Airway epithelial cell (primary cell): Measurements from ENCODE around the gene RBM4B. TPM values are rescaled to one million over a fixed set of nuclear protein-coding genes. Genes with fewer than 3 reads are reported as not detected.

Experiments
- total RNA-seq: library from RNA; depleted of rRNA; stranded (reverse); fragments of >200 nt; gene quantifications from 2 replicates; pipeline ENCODE4 v1.2.3, GENCODE V29; 2015

RBM4B gene, protein sequence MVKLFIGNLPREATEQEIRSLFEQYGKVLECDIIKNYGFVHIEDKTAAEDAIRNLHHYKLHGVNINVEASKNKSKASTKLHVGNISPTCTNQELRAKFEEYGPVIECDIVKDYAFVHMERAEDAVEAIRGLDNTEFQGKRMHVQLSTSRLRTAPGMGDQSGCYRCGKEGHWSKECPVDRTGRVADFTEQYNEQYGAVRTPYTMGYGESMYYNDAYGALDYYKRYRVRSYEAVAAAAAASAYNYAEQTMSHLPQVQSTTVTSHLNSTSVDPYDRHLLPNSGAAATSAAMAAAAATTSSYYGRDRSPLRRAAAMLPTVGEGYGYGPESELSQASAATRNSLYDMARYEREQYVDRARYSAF
- total RNA-seq, result 13.2 and 13.3 TPM in 2 replicates

DNA sequence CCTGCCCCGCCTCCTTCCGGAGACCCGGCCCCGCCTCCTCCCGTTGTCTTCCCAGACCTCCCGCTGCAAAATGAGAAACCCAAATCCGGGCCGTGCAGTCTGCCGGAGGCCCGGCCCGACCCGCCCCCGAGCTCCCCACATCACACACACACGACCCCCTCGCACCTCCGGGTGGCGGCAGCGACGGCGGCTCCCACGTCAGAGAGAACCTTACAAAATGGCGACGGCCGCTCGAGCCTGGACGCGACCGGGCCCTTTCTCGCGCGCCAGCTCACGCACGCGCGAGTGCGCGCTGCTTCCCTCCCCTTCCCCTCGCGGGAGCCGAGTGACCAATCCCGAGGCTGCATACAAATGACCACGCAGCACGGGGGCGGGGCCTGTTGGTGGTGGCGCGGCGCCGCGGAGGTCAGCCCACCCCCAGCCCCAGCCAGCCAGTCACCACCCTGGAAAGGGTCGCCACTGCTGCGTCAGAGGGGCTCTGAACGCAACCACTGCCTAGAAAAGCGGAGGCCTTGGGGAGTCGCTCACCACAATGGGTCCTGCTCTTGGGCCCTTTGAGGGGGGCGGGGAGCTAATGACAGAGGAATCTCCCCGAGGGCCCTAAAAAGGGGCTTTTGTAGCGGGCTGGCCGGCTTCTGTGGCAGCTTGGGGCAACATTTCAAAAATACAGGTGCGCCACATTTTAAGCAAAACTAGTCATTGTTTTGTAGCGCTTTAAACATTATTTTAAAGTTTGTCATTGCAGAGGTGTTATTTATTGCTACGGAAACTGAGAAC lies at the start of gene RBM4B:
Gene RBM4B, minus strand, starts transcription at position 289 of the 777 bp plus-strand sequence. CDS start 808 bp downstream, outside the sequence.

DNA sequence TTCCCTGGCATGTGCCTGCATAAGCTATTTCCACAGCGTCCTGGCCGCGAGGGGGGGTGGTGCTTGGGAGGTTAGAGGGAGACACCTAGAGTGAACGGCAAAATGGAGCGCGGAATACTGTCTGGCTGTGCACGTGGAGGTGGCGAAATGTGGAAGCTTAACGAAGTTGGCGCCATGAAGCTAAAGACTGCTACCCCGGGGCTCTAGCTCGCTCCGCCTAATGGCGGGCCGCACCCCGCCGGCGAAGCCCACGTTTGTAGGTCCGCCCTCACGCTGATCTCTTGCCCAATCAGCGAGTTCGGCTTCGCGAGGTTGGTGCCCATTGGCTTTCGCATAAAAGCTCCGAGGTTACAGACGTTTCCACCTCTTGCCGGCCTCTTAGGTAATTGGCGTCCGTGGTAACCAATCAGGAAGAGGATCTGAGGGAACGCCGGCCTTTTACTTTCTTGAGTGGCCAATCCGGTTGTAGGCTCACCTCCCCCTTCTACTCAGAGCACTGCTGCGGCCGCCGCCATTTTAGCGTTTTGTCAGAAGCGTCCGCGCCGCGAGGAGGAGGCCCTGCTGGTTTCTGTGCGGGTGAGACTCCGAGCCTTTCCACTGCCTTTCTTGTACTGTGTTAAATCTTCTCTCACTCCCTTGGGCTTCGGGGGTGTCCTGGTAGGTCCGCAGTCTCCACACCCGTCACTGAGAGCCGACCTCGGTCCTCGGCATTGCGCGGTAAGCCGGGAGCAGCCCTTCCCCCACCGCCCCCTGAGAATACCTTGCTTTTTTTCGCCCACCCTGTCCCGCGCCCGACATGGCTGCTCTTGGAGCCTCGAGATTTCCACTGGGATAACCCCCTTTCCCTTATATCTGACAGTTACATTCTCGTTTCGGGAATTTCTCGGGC lies 39.3 kb downstream of the RBM4B start, which contains the start of gene RBM4:
Gene RBM4, plus strand, starts transcription at position 527 of the 889 bp plus-strand sequence. CDS start 1,009 bp downstream, outside the sequence.

DNA sequence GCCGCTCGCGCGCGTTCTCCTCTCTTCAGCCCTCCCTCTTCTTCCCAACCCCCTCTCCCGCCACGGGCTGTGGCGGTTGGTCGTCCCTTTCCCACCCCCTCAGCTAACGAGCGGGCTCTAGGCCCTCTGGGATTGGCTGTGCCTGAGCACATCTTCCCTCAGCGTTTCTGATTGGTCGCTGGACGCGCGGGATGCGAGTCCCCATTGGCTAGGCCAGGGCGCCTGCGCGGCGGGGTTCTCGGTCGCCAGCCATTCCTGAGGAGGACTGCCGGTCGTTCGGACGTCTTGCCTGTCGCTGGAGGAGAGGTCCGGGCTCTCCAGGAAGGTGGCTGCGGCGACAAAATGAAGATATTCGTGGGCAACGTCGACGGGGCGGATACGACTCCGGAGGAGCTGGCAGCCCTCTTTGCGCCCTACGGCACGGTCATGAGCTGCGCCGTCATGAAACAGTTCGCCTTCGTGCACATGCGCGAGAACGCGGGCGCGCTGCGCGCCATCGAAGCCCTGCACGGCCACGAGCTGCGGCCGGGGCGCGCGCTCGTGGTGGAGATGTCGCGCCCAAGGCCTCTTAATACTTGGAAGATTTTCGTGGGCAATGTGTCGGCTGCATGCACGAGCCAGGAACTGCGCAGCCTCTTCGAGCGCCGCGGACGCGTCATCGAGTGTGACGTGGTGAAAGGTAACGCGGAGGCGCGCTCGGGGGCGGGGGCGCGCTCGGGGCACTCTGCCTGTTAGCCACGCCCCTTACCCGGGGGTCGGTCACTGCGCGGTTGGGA lies 61.1 kb downstream of the RBM4B start, which contains the start of gene RBM14:
Gene RBM14, plus strand, starts transcription at position 252 of the 776 bp plus-strand sequence. Its CDS starts 91 bp downstream, at position 343.

Other genes starting within 250 kb of the RBM4B start
- gene MRPL11, start 239.0 kb downstream of the RBM4B start, total RNA-seq, result 64.4 and 64.7 TPM in 2 replicates
- gene PELI3, start 211.0 kb downstream of the RBM4B start, total RNA-seq, result 8.1 and 8.3 TPM in 2 replicates
- 81.5 and 97.4 TPM in 2 replicates for gene DPP3, start 197.5 kb downstream of the RBM4B start, total RNA-seq
- gene BBS1, start 167.3 kb downstream of the RBM4B start, total RNA-seq, result 20.9 and 23.9 TPM in 2 replicates
- gene ZDHHC24, start 131.8 kb downstream of the RBM4B start, total RNA-seq, result 23.7 and 24.4 TPM in 2 replicates
- gene ACTN3, start 131.0 kb downstream of the RBM4B start, total RNA-seq, result 0.14 TPM in 1 of 2 replicates, not detected in the other
- 3.2 and 4.6 TPM in 2 replicates for gene CTSF, start 109.3 kb downstream of the RBM4B start, total RNA-seq
- gene CCDC87, start 84.8 kb downstream of the RBM4B start, total RNA-seq, result 0.14 and 0.23 TPM in 2 replicates
- gene CCS, start 84.7 kb downstream of the RBM4B start, total RNA-seq, result 14.5 and 22.4 TPM in 2 replicates
- gene RBM14, start 61.3 kb downstream of the RBM4B start, total RNA-seq, result 33.9 and 46.5 TPM in 2 replicates
- 87.2 and 102 TPM in 2 replicates for gene RBM4, start 39.2 kb downstream of the RBM4B start, total RNA-seq
- 67.0 and 131 TPM in 2 replicates for gene SPTBN2, start 51.3 kb upstream of the RBM4B start, total RNA-seq
- 27.7 TPM in 2 replicates for gene RCE1, start 165.6 kb upstream of the RBM4B start, total RNA-seq
- gene LRFN4, start 179.2 kb upstream of the RBM4B start, total RNA-seq, result 36.5 and 38.4 TPM in 2 replicates